ENCODE data around the gene ADM5. TPM values are rescaled to one million over a fixed set of nuclear protein-coding genes. Genes with fewer than 3 reads are reported as not detected.

The ADM5 gene
- polyA plus RNA-seq, 3 donors, result 1.2 TPM; not detected in 2

GRCh38 chr19:49688531-49689132, 762 bp upstream of the ADM5 start:
- peaks cover 17 to 42% of the 10 kb centered on the region in 2 donors for H3K27me3 ChIP-seq (ENCODE audit: control insufficient read depth in 2 of 2, insufficient read depth in 2 of 2, low read length in 2 of 2)
- Mint-ChIP-seq H3K36me3 (peaks cover 50 to 55% of the 10 kb centered on the region in 2 donors), H3K9me3 (peaks cover 0 to 16% (median 8%) of the 10 kb centered on the region in 7 donors), H3K27ac (no peak overlapping the region), H3K4me1 (peaks cover 37% of the 10 kb centered on the region), H3K27me3 (ENCODE audit: low read depth in 3 of 3) (peaks cover 50 to 52% (median 52%) of the 10 kb centered on the region in 3 donors), H3K4me3 (peak overlapping the region in 1 of 2 donors; percentile 76)
- no peak overlapping the region for H3K4me2 ChIP-seq (replicated peaks; ENCODE audit: extremely low read depth, low read length, poor library complexity, severe bottlenecking)
- no peaks in the 10 kb centered on the region for H3K79me2 ChIP-seq (ENCODE audit: insufficient read depth, low read length)
- peaks cover 0 to 11% of the 10 kb centered on the region in 2 donors for H3K9me3 ChIP-seq (replicated peaks in 1 of 2; ENCODE audit: control insufficient read depth in 1 of 2, insufficient read depth in 1 of 2, low read length in 2 of 2)
- TF ChIP-seq, protein P1, sequence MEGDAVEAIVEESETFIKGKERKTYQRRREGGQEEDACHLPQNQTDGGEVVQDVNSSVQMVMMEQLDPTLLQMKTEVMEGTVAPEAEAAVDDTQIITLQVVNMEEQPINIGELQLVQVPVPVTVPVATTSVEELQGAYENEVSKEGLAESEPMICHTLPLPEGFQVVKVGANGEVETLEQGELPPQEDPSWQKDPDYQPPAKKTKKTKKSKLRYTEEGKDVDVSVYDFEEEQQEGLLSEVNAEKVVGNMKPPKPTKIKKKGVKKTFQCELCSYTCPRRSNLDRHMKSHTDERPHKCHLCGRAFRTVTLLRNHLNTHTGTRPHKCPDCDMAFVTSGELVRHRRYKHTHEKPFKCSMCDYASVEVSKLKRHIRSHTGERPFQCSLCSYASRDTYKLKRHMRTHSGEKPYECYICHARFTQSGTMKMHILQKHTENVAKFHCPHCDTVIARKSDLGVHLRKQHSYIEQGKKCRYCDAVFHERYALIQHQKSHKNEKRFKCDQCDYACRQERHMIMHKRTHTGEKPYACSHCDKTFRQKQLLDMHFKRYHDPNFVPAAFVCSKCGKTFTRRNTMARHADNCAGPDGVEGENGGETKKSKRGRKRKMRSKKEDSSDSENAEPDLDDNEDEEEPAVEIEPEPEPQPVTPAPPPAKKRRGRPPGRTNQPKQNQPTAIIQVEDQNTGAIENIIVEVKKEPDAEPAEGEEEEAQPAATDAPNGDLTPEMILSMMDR (IDR thresholded peaks at IDR 0.05), result no peak
- intact Hi-C loops (cut with micrococcal nuclease), result no loop called here
- H3K4me1 ChIP-seq (ENCODE audit: control insufficient read depth in 1 of 2, insufficient read depth in 2 of 2, low read length in 2 of 2), result peaks cover 29 to 34% of the 10 kb centered on the region in 2 donors
- peaks cover 21 to 28% of the 10 kb centered on the region in 2 donors for H3K36me3 ChIP-seq (replicated peaks in 1 of 2; ENCODE audit: control insufficient read depth in 1 of 2, insufficient read depth in 2 of 2, low read length in 2 of 2)
- H2AFZ ChIP-seq (ENCODE audit: insufficient read depth, low read depth, low read length, poor library complexity, severe bottlenecking), result no peak overlapping the region
- H3K27ac ChIP-seq (ENCODE audit: low read depth in 1 of 2, low read length in 2 of 2), result no peak overlapping the region
- DNase-seq, result no peak
- no peak overlapping the region for H3K4me3 ChIP-seq (replicated peaks in 1 of 3; ENCODE audit: low read depth in 2 of 3, low read length in 3 of 3)
- 88% methylated on average over 6 of the region's 12 CpGs for WGBS (ENCODE audit: insufficient coverage)
- peaks cover 5% of the 10 kb centered on the region for H4K20me1 ChIP-seq (ENCODE audit: insufficient read depth, low read length)
- H3K9ac ChIP-seq (ENCODE audit: insufficient read depth, low read length, poor library complexity, severe bottlenecking), result no peak overlapping the region

- Mint-ChIP-seq H3K4me1 (peaks cover 37% of the 10 kb centered on the region), H3K36me3 (peaks cover 41% of the 10 kb centered on the region in 2 donors), H3K27me3 (ENCODE audit: low read depth in 3 of 3) (peaks cover 52 to 53% (median 53%) of the 10 kb centered on the region in 3 donors), H3K4me3 (peak overlapping the region; percentile 72 to 93), H3K9me3 (peaks cover 0 to 19% (median 8%) of the 10 kb centered on the region in 7 donors), H3K27ac (peak overlapping the region in 2 of 7 donors; percentile 22 to 51)
- peaks cover 29 to 34% of the 10 kb centered on the region in 2 donors for H3K4me1 ChIP-seq (ENCODE audit: control insufficient read depth in 1 of 2, insufficient read depth in 2 of 2, low read length in 2 of 2)
- H3K36me3 ChIP-seq (replicated peaks in 1 of 2; ENCODE audit: control insufficient read depth in 1 of 2, insufficient read depth in 2 of 2, low read length in 2 of 2), result peaks cover 11 to 13% of the 10 kb centered on the region in 2 donors
- H4K20me1 ChIP-seq (ENCODE audit: insufficient read depth, low read length), result peaks cover 5% of the 10 kb centered on the region
- H3K27me3 ChIP-seq (ENCODE audit: control insufficient read depth in 2 of 2, insufficient read depth in 2 of 2, low read length in 2 of 2), result peaks cover 17 to 42% of the 10 kb centered on the region in 2 donors
- H2AFZ ChIP-seq (ENCODE audit: insufficient read depth, low read depth, low read length, poor library complexity, severe bottlenecking), result peak overlapping the region; percentile 65
- WGBS (ENCODE audit: insufficient coverage), result 12% methylated on average over 39 of the region's 39 CpGs
- H3K27ac ChIP-seq (ENCODE audit: low read depth in 1 of 2, low read length in 2 of 2), result no peak overlapping the region
- H3K4me3 ChIP-seq (replicated peaks in 1 of 3; ENCODE audit: low read depth in 2 of 3, low read length in 3 of 3), result peak overlapping the region in 1 of 3 experiments; percentile 63
- intact Hi-C loops (cut with micrococcal nuclease), result no loop called here
- no peak for DNase-seq
- no peaks in the 10 kb centered on the region for H3K79me2 ChIP-seq (ENCODE audit: insufficient read depth, low read length)
- peak overlapping the region; percentile 67 for H3K4me2 ChIP-seq (replicated peaks; ENCODE audit: extremely low read depth, low read length, poor library complexity, severe bottlenecking)
- H3K9me3 ChIP-seq (replicated peaks in 1 of 2; ENCODE audit: control insufficient read depth in 1 of 2, insufficient read depth in 1 of 2, low read length in 2 of 2), result peaks cover 0 to 11% of the 10 kb centered on the region in 2 donors
- no peak overlapping the region for H3K9ac ChIP-seq (ENCODE audit: insufficient read depth, low read length, poor library complexity, severe bottlenecking)
- TF ChIP-seq, protein P1 (IDR thresholded peaks at IDR 0.05), result peak; percentile 54
Observed at GRCh38 chr19:49690079-49690655, 773 bp downstream of the ADM5 start.

Measured in CD14-positive monocyte (primary cell).